Measurements from ENCODE around the gene SLC8A1. TPM values are rescaled to one million over a fixed set of nuclear protein-coding genes. Genes with fewer than 3 reads are reported as not detected.

The SLC8A1 gene
- total RNA-seq, 1 donor from 2014 or later = 958 TPM

DNA sequence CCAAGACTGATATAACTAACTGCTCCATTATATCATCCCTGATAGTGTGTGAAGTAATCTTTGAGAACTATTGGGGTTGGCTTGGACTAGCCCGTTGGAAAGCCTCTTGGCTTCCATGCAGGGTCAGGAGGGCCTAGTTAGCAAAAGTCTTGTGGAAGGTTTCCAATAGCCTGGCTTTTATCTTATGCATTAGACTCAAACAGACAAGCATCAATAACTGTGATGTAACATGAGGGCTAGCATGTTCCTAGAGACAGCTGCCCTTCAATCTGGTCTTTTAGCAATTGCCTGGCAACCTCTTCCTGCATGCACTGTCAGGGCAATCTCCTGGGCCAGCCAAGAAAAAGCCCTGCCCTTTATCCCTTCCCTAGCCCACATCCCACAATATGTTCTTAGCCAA is 18.2 kb downstream of the SLC8A1 start:
- ATAC-seq (ENCODE audit: poor library complexity) = peak; percentile 41
- DNase-seq = no peak
- intact Hi-C loops (cut with DNase I) = no loop called here

DNA sequence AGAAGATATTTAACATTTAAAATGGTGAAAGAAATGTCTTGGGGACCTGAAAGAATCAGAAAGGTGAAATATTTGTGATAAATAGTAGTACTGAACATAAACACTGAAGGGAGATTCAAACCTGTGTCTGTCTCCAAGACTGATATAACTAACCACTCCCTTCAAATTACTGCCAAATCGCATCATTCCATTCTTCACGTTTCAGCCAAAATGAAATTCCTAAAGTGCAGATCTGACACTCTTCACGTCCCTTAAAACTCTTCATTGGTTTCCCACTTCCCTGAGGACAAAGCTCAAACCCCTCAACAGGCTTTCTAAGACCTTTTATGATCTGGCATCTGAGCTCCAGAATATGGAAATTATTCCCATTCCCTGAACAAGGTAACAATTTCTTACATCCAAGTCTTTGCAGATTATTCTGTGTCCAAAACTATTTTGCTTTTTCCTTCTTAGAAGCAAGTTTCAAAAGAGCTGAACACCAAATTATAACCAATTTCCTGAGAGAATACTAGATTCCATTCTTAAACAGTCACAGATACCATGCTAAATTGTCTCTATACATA is 18.9 kb downstream of the SLC8A1 start:
- DNase-seq (no peak), ATAC-seq (ENCODE audit: poor library complexity) (no peak)
- intact Hi-C loops (cut with DNase I) = no loop called here

DNA sequence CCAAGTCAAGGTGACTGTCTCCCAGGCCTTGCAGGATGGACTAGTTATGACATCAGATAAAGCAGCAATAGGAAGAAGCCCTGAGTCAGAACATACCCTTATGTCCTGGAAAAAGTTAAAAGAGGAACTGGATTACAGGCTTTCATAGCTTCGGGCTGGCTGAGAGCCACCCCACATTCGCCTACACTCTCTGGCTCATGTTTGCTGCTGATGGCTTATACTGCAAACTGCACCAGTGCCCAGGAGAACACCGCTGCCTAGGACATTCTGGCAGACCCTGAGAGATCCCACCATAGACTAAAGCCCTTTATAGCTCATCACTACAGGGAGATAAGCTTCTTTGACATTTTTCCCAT is 20.3 kb downstream of the SLC8A1 start:
- peak; percentile 69 for DNase-seq
- ATAC-seq (ENCODE audit: poor library complexity) = peak; percentile 47
- intact Hi-C loops (cut with DNase I) = no loop called here

DNA sequence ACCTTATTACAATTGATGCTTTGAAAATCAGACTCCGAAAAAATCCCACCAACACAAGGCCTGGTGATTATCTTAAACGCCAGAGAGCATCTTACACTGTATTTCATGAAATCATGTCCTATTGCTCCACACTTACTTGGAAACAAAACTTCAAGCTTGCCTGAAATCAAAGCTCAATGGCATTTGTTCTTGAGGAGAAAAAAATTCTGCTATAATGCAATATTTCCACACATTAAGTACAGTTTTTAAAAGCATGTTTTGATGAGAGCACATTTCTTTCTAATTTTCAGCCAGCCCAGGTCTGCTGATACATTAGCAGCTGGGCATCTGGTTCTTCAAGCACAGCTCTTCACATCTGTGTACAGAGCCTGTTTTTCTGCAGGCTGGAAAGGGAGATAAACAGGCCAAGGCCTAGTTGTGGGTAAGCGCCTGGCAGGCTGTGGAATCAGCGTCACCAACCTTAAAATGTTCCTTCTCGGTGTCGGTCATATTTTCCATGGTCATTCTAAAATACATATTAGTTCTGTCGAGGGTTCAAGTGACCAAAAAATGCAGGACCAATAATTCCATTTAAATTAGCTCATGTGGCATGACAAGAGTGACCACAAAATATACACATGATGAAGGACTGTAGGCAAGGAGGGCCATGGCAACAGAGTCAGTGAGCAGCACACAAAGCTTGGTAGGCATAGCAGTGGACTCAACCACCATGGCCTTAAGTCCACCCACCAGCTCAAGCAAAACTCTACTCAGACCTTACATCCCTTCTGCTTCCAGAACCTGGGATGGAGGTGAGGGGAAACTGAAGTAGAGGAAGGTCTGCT is 20.9 kb downstream of the SLC8A1 start:
- DNase-seq (no peak), ATAC-seq (ENCODE audit: poor library complexity) (peak; percentile 21)
- intact Hi-C loops (cut with DNase I) = no loop called here

DNA sequence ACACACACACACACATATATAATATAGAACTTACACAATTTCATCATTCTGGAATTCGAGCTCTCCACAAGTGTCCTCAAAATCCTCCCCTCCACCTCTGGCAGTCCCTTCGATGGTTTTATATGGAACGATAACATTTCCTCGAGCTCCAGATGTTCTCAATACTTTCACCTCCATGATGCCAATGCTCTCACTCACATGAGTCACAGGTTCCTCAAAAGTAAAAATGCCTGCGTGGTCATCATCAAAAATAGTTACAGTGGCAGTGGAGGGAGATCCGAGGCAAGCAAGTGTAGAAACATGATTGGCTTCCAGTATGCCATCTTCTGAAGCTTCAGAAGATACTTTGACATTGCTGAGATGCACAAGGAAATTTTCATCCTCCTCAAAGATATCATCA is 23.5 kb downstream of the SLC8A1 start:
- no peak for ATAC-seq (ENCODE audit: poor library complexity)
- intact Hi-C loops (cut with DNase I) = no loop called here
- no peak for DNase-seq

DNA sequence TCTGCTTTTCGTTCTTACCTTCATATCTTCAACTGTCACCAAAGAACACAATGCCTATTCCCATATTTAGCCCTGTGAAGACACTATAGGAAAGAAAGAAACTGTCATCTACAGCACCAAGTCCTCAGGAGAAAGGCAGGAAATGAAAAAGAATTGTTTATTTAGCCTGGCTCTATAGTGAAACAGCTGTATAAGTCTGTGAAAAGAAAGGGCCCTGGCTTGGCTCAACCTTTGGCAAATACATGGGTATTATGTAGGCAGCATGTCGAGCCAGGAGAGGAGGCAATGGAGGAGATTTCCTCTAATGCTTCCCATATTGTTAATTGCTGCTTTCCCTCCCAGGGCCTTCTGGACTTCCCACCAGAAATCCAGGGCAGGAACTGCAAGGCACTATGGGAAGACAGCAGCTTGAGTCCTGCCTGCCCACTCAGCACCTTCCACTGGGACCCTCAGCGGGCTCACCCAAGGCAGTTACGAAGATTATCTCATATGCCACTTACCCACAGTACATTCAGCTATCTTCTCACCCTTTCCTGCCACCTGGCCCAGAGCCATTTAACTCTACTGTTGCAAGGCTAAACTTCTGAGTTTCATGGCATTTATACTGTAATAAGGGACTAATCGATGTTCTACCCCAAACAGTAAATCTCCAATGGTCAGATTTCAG is 30.1 kb downstream of the SLC8A1 start:
- intact Hi-C loops (cut with DNase I) = no loop called here
- no peak for DNase-seq
- ATAC-seq (ENCODE audit: poor library complexity) = peak; percentile 32

DNA sequence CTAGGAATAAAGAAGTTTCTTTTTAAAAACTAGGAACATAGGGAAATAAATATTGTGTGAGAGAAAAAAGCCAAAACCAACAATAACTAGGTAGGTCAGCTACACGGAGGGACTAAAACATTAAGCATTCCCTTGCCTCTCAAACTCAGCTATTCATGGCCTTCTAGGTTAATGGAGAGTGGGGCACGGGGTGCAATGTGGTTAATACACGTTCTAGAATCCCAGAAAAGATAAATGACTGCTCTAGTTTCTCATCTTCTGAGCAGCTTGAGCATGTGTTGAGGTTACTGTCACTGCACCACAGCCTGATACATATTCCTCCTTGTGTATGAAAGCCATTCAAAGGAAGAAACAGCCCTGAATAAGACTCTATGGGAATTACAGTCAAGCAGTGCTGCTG is 31.4 kb downstream of the SLC8A1 start:
- intact Hi-C loops (cut with DNase I) = no loop called here

DNA sequence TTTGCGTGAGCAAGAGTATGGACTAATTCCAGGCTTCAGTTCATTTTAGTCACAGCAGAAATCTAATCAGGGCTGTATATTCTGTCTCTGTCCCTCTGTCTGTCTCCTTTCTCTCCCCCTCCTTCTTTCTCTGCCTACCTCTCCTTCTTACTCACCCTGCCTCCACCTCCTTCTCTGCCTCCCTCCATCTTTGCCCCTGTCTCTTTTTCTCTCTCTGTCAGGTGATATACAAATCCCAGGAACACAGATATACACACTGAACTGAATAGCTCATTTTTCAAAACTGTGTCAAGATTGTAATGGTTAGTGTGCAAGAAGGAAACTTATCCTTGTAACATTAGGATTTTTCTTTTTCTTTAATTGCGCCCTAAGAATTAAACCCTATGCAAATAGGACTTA is 32.5 kb downstream of the SLC8A1 start:
- peak; percentile 13 for ATAC-seq (ENCODE audit: poor library complexity)
- intact Hi-C loops (cut with DNase I) = no loop called here
- no peak for DNase-seq

More for the DNA sequence above, 31.4 kb downstream of the SLC8A1 start:
- ATAC-seq (ENCODE audit: poor library complexity) (peak; percentile 23), DNase-seq (no peak)

DNA sequence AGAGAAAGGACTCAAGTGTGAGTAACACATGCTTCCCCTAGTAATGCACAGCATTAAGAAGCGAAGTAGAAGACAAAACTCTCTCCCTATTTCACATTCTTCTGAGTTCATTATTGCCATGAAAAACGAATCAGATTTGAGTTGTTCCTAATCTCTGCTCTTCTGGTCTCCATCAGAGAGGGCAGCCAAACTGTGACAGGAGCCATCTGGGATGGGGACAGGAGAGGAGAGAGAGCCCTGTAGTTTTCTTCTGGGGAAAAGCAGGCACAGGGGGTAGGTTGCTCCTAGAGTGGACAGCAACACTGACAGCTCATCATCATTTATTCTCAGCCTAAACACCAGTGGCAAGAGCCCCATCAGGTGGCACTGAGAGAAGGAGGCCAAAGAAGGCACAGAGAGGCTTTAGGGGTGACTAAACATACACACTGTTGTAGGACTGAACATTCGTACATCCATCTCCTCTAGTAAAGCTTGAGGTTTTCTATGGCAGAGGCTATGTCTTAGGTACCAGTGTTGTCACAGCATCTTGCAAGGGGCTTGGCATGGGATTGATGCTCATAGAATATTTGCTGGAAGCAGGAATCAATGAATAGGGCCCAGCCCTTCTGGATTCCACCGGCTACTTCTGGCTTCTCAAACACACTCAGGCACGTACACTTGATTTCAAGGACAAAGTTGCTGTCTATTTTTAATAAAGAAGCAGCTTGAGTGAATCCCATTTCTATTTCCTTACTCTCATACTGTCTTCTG is 33.1 kb downstream of the SLC8A1 start:
- no peak for DNase-seq
- intact Hi-C loops (cut with DNase I) = no loop called here
- peak; percentile 34 for ATAC-seq (ENCODE audit: poor library complexity)

DNA sequence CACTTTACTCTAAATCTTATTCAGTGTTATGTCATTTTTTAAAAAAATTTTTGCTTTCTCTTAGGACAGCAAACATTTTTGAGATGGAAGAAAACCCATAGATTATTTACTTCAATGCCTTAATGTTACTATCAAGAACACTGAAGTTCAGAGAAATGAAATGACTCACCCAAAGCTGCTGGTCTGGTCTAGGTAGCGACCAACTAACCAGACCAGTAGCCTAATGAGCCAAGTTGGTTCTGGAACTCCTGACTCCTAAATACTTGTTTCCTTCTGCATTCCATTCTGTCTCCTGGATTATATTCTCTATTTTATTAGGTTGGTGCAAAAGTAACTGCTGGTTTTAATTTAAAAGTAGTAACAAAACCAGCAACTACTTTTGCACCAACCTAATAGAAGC is 35.4 kb downstream of the SLC8A1 start:
- no peak for DNase-seq
- intact Hi-C loops (cut with DNase I) = no loop called here
- ATAC-seq (ENCODE audit: poor library complexity) = no peak

DNA sequence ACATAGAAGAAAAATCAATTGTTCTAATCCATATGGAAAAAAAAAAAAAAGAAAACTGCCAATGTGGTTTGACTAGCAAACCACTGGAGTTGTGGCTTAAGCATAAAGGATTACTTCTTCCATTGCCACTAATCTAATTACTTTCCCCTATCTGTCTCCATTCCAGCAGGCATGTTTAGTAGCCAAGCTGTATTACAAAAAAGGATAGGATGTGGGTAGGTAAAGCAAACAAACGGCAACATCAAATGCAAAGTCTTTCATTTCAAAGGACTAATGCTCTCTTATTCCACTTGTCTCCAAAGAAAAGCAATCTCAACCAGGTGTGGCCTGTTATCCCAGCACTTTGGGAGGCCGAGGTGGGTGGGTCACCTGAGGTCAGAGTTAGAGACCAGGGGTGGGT is 36.5 kb downstream of the SLC8A1 start:
- ATAC-seq (ENCODE audit: poor library complexity) = no peak
- intact Hi-C loops (cut with DNase I) = no loop called here

DNA sequence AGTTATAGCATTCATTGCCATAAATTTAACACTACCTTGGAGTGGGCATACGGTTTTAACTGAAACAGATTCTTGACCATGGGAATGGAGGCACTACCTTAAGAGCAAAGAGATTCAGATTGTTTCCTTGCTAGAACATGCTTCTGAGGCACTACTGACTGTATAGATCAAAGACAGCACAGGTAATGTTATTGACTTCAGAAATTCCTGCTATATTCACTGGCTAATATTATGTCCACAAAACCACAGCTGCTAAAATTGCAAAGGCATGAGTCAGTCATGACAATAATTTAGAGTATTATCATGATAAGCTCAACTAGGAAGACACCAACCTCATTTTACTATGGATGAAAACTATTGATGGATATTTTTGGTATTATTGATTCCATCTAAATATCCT is 39.4 kb downstream of the SLC8A1 start:
- intact Hi-C loops (cut with DNase I) = no loop called here
- DNase-seq = no peak
- no peak for ATAC-seq (ENCODE audit: poor library complexity)

More for the DNA sequence above, 36.5 kb downstream of the SLC8A1 start:
- DNase-seq = no peak

DNA sequence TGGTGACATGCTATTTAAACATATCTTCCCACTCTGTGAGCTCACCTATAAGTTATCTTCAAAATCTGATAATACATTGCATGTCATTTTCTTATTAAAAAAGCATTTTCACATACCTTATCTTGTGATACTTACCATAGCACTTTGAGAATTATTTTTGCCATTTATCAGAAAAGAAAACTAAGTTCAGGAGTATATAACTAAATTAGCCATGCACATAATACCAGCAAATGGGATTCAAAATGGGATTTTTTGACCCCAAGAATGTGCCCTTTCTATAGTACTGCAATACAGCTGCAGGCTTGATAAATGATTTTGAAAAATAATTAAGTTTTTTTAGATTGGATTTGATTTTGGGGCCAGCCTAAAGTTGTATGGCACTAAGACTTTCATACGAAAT is 41.2 kb downstream of the SLC8A1 start:
- no peak for ATAC-seq (ENCODE audit: poor library complexity)
- intact Hi-C loops (cut with DNase I) = no loop called here
- DNase-seq = no peak

DNA sequence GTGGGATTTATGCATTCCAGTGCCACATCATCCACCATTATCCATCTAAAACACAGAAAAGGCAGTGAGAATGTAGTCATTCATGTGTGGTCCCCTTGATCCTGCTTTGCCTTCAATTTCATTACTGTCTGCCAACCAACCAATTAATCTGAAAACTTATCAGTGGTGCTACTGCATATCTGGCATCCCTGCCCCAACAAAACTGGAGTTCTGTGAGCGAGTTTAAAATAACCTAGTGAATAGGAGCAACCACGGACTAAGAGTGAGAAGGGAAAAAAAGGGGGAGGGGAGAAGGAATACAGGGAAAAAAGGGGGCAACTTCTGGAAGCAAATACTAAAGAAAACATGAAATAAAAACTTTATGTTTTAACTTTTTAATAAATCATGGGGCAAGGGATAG is 42.2 kb downstream of the SLC8A1 start:
- ATAC-seq (ENCODE audit: poor library complexity) = peak; percentile 38
- intact Hi-C loops (cut with DNase I) = no loop called here

DNA sequence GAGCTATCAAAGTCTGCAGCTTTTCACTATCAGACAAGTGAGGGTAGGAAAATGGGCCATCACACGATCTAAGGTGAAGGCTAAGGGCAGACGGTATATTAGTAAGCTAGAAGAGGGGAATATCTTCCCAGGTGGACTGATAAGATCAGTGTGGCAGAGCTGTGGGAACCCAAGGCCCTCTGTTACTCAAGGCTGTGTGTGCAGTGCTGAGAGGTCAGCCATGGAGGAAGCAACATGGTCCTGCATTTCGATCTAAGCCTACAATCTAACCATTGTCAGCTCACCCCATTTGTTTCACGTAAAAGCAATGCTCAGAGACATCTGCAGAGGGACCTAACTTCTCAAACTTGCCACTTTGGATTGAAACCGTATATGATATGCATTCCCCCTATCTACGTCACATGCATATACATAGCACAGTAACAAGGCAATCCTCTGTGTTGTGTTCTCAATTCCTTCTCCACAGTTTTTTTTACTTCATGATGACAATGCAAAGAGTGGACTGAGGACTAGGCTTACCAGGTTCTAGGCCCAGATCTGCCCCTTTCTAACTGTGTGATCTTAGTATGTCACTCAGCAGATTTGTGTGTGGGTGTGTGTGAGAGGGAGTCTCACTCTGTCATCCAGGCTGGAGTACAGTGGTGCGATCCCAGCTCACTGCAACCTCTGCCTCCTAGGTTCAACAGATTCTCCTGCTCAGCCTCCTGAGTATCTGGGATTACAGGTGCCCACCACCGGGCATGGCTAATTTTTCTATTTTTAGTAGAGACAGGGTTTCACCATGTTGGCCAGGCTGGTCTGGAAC is 45.2 kb downstream of the SLC8A1 start:
- intact Hi-C loops (cut with DNase I) = no loop called here
- ATAC-seq (ENCODE audit: poor library complexity) = no peak
- DNase-seq = no peak

More for the DNA sequence above, 42.2 kb downstream of the SLC8A1 start:
- DNase-seq = no peak

DNA sequence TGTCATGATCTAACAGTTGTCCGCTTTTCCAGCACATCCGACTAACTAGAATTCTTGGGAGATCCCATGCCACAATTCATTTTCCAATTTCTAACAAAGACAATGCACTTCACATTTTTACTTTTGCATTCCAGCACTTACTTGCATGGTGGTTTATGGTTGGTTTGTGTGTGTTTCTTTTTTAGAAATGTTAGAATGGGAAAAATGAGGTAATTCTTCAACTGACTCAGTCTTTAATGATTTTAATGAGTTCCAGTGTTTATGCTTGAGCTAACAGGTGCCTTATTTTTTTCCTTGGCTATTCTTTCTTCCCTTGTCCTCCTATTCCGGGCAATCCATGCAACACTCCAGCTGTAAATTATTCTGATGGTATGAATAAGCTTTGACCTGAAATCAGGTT is 46.4 kb downstream of the SLC8A1 start:
- DNase-seq (no peak), ATAC-seq (ENCODE audit: poor library complexity) (no peak)
- intact Hi-C loops (cut with DNase I) = no loop called here

DNA sequence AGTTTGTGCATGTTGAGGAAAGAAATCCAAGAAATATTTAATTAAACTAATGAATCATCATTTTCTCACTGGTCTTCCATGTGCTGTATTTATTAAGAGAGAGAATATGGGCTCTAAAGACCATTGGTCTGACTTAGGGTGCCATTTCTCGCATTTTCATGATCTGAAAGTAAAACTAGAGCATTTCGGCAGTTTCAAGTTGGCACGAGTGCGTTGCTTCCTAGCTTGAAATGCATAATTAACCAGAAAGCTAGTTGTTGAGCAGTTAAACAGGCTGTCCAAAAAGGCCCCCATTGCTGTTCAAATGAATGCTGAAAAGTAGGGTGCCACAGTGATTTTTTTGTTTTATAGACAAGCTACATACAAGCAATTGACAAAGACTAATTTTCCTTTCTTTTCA is 47.4 kb downstream of the SLC8A1 start:
- intact Hi-C loops (cut with DNase I) = no loop called here
- ATAC-seq (ENCODE audit: poor library complexity) (no peak), DNase-seq (no peak)

DNA sequence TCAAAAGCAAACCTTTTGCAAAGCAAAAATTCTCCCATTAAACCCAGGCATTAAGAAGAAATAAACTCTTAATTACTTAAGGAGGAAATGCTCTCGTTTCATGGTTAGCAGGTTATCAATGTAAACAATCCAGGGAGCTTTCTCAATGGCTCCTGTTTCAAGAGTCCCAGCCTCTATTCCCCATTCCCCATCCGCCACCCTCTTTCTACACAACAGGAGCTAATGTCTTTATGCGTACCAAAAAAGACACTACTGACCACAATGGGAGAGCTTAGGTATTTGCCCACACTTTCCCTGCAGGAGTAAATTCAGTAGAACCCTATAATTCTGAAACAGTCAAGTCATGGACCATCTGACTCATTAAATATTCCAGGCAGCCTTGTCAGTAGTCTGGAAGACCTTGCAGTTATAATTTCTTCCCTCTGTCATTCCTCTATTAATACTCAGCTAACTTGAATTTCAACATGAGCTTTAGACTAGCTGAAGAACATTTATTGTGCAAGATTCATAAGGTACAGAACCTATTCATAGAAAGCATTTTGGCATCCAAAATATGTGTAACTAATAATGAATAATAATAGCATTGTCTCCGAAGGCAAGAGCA is 48.6 kb downstream of the SLC8A1 start:
- ATAC-seq (ENCODE audit: poor library complexity) (peak; percentile 62), DNase-seq (no peak)
- intact Hi-C loops (cut with DNase I) = no loop called here
